GM12873 (cell line): ENCODE results near the gene OR2AP1.

Source experiments
- TF ChIP-seq, protein P1 (sequence below): IDR thresholded peaks from 2 replicates; pipeline ENCODE4 v1.5.1; 2012; ENCODE audit warnings: low read depth, mild to moderate bottlenecking, moderate library complexity, low read length, control low read depth; ENCODE audit not compliant: insufficient read depth; ENCODE audit errors: missing control alignments

The OR2AP1 gene

DNA sequence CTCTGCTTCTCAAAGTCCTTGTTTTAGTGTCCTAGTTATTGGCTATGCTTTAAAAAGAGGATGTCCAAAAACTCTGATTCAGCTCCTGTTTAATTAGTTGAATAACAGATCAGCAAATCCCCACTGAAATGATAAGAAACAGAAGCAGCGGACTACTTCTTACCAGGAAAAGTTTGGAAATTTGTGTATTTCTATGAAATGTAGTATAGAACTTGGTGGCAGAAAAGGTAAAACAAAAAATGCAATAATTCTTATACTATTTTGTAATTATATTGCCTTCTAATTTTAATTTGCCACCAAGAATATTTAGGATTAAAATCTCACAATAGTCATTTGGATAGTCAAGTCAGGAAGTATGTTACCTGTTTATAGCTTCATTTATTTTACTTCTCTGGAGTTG lies at the start of gene OR2AP1:
Gene OR2AP1, plus strand, starts transcription at position 301 of the 400 bp plus-strand sequence. CDS start 1,947 bp downstream, outside the sequence.
- TF ChIP-seq, protein P1, sequence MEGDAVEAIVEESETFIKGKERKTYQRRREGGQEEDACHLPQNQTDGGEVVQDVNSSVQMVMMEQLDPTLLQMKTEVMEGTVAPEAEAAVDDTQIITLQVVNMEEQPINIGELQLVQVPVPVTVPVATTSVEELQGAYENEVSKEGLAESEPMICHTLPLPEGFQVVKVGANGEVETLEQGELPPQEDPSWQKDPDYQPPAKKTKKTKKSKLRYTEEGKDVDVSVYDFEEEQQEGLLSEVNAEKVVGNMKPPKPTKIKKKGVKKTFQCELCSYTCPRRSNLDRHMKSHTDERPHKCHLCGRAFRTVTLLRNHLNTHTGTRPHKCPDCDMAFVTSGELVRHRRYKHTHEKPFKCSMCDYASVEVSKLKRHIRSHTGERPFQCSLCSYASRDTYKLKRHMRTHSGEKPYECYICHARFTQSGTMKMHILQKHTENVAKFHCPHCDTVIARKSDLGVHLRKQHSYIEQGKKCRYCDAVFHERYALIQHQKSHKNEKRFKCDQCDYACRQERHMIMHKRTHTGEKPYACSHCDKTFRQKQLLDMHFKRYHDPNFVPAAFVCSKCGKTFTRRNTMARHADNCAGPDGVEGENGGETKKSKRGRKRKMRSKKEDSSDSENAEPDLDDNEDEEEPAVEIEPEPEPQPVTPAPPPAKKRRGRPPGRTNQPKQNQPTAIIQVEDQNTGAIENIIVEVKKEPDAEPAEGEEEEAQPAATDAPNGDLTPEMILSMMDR = no peak

DNA sequence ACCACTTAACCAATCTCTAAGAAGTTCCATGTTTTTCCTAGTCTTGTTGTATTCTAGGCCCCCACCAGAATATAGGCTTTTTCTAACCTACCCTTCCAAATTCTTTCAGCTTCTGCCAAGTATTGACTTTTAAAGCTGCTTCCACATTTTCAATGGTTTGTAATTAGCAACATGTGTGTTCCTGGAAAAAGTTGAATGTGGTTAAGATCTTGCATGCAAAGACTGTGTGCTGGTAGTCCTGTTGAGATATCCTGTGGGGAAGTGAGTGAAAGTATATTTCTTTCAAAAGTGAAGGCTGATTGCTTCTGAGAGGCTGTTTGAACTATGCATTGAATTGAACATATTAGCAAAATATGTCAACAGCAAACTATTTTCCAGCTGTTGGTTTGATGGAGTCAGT lies 23.5 kb upstream of the OR2AP1 start:
- TF ChIP-seq, protein P1 = no peak

DNA sequence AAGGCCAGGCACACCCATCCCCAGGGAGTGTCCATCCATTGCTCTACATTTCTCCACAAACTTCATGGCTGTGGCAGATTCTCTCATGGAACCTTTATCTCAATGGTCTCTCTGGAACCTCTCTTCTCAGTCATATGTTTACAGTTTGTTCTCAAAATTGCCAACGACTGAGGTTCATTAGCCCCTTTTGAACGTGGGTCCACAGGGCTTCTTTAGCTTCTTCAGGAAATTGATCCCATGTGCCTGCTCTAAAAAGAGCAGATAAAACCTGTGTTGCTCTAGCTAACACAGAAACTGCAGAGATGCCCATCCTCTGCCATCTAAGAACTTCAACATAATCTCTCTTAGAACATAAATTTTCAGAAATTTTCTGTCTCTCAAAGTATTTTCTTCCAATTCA lies 23.0 kb upstream of the OR2AP1 start, which contains the start of gene OR6C4:
Gene OR6C4, plus strand, starts transcription at position 301 of the 400 bp plus-strand sequence. CDS start 1,625 bp downstream, outside the sequence.
- TF ChIP-seq, protein P1 = no peak

DNA sequence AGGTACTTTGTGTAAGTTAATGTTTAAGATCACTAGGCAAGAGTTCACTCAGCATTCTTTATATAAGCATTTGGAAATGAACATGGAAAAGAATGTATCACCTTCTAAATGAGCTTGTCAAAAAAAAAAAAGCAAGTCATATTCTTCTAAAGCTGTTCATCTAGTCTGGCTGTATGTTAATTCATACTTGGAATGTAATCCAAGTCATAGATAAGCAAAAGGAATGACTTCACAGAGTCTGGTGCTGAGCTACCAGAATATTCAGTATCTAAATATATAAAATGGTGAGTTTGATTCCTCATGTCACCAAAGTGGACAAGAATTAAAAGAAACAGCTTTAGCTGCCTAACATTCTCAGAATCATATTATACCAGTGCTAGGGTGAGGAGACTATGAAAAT lies 18.0 kb upstream of the OR2AP1 start:
- TF ChIP-seq, protein P1 = no peak

DNA sequence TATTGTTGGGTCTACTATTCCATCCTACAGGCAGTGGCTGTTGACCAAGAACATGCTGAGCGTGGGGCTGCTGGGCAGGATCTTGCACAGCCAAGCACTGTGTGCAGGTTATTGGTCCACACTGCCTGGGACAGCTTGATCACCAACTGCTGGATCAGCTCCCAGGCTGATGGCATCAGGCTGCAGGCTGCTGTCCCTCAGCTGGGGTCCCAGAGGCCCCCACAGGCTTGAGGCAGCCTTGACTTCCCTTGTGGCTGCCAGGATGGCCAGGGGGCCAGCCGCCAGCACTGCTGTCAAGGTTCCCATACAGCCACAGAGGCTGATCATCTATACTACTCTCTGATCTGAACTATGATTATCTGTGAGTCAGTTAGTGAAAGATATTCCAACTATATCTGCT lies 9.8 kb downstream of the OR2AP1 start:
- TF ChIP-seq, protein P1 = no peak

DNA sequence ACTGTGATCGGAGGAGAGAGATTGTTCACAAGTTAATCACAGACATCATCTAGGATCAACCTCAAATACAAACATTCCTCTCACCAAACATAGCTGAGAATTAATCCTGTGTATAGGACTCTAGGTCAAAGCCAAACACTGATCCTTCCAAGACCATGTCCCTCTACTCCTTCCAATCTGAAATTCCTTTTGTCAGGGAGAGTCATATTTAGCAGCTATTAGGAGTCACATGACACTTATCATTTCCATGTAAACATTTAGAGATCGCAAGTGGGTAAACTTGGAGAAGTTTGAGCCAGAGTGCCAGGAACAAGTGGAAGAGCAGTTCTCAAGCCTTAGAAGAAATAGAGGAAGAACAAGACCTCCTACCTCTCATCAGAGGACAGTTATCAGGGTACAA lies 13.5 kb downstream of the OR2AP1 start:
- TF ChIP-seq, protein P1 = no peak

DNA sequence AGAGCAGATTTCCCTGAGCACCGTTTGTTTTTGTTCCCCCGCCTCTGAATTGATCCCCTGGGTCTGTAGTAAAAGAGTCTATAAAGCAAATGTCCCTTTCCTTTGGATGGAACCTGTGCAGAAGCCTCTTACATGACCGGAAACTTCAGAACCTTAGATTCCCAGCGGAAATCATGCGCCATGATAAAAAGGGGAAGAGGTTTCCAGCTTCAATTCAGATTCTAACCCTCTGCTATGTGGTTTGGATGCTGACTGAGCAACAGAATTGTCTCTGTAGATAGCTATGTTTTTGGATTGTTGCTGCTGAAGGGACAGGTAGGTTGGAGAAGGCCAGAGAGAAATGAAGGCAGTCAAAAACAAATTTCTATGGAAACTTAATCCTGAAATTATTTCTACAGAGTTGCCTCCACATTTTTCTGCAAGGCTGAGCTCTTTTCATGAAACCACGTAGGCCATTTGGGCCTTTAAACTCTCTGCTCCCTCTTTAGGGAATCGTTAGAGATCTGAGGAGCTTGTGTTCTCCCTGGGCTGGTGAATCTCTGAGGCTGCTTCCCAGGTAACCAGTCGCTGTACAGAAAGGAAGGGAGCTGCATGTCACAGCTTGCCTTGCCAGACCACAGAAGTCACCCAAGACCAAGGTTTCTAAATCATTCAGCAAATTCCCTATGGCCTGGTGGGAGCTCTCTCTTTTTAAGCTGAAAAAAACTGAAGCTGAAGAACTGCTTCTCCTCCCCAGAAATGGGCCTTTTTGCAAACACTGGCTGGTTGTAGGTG lies 35.7 kb downstream of the OR2AP1 start:
- TF ChIP-seq, protein P1 = no peak
